ENCODE measurements around the gene MCHR1. TPM values are rescaled to one million over a fixed set of nuclear protein-coding genes. Genes with fewer than 3 reads are reported as not detected.

Gene MCHR1
- total RNA-seq, 1 experiment from 2014 or later, result 1.0 TPM

DNA sequence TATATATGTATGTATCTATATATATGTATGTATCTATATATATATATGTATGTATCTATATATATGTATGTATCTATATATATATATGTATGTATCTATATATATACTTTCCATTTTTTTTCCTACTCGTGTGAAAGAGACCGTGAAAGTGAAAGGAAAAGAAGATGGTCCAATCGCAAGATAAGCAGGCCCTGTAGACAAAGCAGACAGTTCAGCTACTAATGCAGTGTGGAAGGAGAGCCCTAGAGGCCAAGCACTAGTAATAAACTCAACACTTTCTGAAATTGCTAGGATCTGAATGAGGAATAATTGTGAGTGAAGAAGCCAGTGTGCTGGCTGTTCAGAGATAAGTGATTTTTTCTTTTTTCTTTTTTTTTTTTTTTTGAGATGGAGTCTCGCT lies 47.2 kb downstream of the MCHR1 start:
- Mint-ChIP-seq H3K27me3 (ENCODE audit: low read depth) (no peaks in the 10 kb centered on the region), H3K36me3 (peaks cover 2% of the 10 kb centered on the region; the same call in 1 of the 2 replicates), H3K4me3 (no peak overlapping the region), H3K9me3 (peaks cover 13% of the 10 kb centered on the region), H3K27ac (peak overlapping the region; percentile 90; the same call in 1 of the 2 replicates), H3K4me1 (peaks cover 46% of the 10 kb centered on the region)
- DNase-seq (ENCODE audit: low spot score) (no peak), ATAC-seq (no peak)
- ChIA-PET POLR2A (interaction anchor here (1.0 kb wide), 1 partner anchor 32 kb away, joined by 3 read pairs; no protein-coding TSS in a partner anchor), CTCF (interaction anchor here (1.3 kb wide), 1 partner anchor 43 kb away, joined by 4 read pairs; no protein-coding TSS in a partner anchor)
- TF ChIP-seq, protein P1, sequence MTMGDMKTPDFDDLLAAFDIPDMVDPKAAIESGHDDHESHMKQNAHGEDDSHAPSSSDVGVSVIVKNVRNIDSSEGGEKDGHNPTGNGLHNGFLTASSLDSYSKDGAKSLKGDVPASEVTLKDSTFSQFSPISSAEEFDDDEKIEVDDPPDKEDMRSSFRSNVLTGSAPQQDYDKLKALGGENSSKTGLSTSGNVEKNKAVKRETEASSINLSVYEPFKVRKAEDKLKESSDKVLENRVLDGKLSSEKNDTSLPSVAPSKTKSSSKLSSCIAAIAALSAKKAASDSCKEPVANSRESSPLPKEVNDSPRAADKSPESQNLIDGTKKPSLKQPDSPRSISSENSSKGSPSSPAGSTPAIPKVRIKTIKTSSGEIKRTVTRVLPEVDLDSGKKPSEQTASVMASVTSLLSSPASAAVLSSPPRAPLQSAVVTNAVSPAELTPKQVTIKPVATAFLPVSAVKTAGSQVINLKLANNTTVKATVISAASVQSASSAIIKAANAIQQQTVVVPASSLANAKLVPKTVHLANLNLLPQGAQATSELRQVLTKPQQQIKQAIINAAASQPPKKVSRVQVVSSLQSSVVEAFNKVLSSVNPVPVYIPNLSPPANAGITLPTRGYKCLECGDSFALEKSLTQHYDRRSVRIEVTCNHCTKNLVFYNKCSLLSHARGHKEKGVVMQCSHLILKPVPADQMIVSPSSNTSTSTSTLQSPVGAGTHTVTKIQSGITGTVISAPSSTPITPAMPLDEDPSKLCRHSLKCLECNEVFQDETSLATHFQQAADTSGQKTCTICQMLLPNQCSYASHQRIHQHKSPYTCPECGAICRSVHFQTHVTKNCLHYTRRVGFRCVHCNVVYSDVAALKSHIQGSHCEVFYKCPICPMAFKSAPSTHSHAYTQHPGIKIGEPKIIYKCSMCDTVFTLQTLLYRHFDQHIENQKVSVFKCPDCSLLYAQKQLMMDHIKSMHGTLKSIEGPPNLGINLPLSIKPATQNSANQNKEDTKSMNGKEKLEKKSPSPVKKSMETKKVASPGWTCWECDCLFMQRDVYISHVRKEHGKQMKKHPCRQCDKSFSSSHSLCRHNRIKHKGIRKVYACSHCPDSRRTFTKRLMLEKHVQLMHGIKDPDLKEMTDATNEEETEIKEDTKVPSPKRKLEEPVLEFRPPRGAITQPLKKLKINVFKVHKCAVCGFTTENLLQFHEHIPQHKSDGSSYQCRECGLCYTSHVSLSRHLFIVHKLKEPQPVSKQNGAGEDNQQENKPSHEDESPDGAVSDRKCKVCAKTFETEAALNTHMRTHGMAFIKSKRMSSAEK (CRISPR knock-in tag; IDR thresholded peaks at IDR 0.05; ENCODE audit: borderline replicate concordance), result no peak
- TF ChIP-seq GTF2I (CRISPR knock-in tag; conservative IDR thresholded peaks at IDR 0.05) (no peak), ETV6 (CRISPR knock-in tag; IDR thresholded peaks at IDR 0.05) (no peak), ESRRA (CRISPR knock-in tag; IDR thresholded peaks at IDR 0.05; ENCODE audit: borderline replicate concordance) (no peak), OVOL2 (CRISPR knock-in tag; IDR thresholded peaks at IDR 0.05; ENCODE audit: borderline replicate concordance) (no peak), ZNF317 (CRISPR knock-in tag; IDR thresholded peaks at IDR 0.05; ENCODE audit: borderline replicate concordance, low read depth) (no peak), NFYB (CRISPR knock-in tag; conservative IDR thresholded peaks at IDR 0.05; ENCODE audit: low read depth) (no peak), KAT7 (CRISPR knock-in tag; IDR thresholded peaks at IDR 0.05; ENCODE audit: borderline replicate concordance) (no peak), MYBL2 (CRISPR knock-in tag; IDR thresholded peaks at IDR 0.05) (no peak), FOXK1 (CRISPR knock-in tag; IDR thresholded peaks at IDR 0.05) (no peak), ZNF138 (CRISPR knock-in tag; conservative IDR thresholded peaks at IDR 0.05) (no peak), TEAD4 (CRISPR knock-in tag; IDR thresholded peaks at IDR 0.05) (no peak), JUN (CRISPR knock-in tag; IDR thresholded peaks at IDR 0.05) (no peak)
- TF ChIP-seq, protein P2, sequence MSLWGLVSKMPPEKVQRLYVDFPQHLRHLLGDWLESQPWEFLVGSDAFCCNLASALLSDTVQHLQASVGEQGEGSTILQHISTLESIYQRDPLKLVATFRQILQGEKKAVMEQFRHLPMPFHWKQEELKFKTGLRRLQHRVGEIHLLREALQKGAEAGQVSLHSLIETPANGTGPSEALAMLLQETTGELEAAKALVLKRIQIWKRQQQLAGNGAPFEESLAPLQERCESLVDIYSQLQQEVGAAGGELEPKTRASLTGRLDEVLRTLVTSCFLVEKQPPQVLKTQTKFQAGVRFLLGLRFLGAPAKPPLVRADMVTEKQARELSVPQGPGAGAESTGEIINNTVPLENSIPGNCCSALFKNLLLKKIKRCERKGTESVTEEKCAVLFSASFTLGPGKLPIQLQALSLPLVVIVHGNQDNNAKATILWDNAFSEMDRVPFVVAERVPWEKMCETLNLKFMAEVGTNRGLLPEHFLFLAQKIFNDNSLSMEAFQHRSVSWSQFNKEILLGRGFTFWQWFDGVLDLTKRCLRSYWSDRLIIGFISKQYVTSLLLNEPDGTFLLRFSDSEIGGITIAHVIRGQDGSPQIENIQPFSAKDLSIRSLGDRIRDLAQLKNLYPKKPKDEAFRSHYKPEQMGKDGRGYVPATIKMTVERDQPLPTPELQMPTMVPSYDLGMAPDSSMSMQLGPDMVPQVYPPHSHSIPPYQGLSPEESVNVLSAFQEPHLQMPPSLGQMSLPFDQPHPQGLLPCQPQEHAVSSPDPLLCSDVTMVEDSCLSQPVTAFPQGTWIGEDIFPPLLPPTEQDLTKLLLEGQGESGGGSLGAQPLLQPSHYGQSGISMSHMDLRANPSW (CRISPR knock-in tag; conservative IDR thresholded peaks at IDR 0.05; ENCODE audit: low read depth), result no peak
- TF ChIP-seq, protein P3, sequence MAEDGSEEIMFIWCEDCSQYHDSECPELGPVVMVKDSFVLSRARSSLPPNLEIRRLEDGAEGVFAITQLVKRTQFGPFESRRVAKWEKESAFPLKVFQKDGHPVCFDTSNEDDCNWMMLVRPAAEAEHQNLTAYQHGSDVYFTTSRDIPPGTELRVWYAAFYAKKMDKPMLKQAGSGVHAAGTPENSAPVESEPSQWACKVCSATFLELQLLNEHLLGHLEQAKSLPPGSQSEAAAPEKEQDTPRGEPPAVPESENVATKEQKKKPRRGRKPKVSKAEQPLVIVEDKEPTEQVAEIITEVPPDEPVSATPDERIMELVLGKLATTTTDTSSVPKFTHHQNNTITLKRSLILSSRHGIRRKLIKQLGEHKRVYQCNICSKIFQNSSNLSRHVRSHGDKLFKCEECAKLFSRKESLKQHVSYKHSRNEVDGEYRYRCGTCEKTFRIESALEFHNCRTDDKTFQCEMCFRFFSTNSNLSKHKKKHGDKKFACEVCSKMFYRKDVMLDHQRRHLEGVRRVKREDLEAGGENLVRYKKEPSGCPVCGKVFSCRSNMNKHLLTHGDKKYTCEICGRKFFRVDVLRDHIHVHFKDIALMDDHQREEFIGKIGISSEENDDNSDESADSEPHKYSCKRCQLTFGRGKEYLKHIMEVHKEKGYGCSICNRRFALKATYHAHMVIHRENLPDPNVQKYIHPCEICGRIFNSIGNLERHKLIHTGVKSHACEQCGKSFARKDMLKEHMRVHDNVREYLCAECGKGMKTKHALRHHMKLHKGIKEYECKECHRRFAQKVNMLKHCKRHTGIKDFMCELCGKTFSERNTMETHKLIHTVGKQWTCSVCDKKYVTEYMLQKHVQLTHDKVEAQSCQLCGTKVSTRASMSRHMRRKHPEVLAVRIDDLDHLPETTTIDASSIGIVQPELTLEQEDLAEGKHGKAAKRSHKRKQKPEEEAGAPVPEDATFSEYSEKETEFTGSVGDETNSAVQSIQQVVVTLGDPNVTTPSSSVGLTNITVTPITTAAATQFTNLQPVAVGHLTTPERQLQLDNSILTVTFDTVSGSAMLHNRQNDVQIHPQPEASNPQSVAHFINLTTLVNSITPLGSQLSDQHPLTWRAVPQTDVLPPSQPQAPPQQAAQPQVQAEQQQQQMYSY (CRISPR knock-in tag; IDR thresholded peaks at IDR 0.05), result no peak
- TF ChIP-seq, protein P4, sequence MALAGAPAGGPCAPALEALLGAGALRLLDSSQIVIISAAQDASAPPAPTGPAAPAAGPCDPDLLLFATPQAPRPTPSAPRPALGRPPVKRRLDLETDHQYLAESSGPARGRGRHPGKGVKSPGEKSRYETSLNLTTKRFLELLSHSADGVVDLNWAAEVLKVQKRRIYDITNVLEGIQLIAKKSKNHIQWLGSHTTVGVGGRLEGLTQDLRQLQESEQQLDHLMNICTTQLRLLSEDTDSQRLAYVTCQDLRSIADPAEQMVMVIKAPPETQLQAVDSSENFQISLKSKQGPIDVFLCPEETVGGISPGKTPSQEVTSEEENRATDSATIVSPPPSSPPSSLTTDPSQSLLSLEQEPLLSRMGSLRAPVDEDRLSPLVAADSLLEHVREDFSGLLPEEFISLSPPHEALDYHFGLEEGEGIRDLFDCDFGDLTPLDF (CRISPR knock-in tag; IDR thresholded peaks at IDR 0.05), result no peak
- TF ChIP-seq, protein P5, sequence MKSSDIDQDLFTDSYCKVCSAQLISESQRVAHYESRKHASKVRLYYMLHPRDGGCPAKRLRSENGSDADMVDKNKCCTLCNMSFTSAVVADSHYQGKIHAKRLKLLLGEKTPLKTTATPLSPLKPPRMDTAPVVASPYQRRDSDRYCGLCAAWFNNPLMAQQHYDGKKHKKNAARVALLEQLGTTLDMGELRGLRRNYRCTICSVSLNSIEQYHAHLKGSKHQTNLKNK (CRISPR knock-in tag; IDR thresholded peaks at IDR 0.05), result no peak
